Measurements from ENCODE around the gene SPRR2D. TPM values are rescaled to one million over a fixed set of nuclear protein-coding genes. Genes with fewer than 3 reads are reported as not detected.

Gene SPRR2D
- total and polyA plus RNA-seq, 2 experiments from 2014 or later: not detected

- Histone ChIP-seq H3K79me2 (replicated peaks; ENCODE audit: insufficient read depth) (no peaks in the 10 kb centered on the region), H2AFZ (no peak overlapping the region), H3K4me1 (ENCODE audit: insufficient read depth) (peaks cover 15% of the 10 kb centered on the region), H3K27me3 (ENCODE audit: insufficient read depth) (no peaks in the 10 kb centered on the region), H3K9me2 (ENCODE audit: insufficient read depth) (peaks cover 9% of the 10 kb centered on the region), H3K4me3 (no peak overlapping the region), H3F3A (replicated peaks; ENCODE audit: low read depth) (no peaks in the 10 kb centered on the region), H3K27ac (ENCODE audit: low read depth) (no peak overlapping the region), H4K20me1 (replicated peaks; ENCODE audit: insufficient read depth) (no peaks in the 10 kb centered on the region), H3K4me2 (no peak overlapping the region), H3K36me3 (ENCODE audit: insufficient read depth) (no peaks in the 10 kb centered on the region)
- Mint-ChIP-seq H3K27ac (no peak overlapping the region), H3K27me3 (ENCODE audit: insufficient read depth, low read depth, poor library complexity) (peaks cover 3% of the 10 kb centered on the region), H3K9me3 (peaks cover 3% of the 10 kb centered on the region; the same call in 1 of the 3 replicates), H3K4me1 (peaks cover 20% of the 10 kb centered on the region), H3K4me3 (no peak overlapping the region), H3K36me3 (ENCODE audit: low read depth) (no peaks in the 10 kb centered on the region)
- ATAC-seq (no peak), DNase-seq (ENCODE audit: low spot score) (no peak)
- TF ChIP-seq CREB1 (CRISPR knock-in tag; IDR thresholded peaks at IDR 0.05; ENCODE audit: low read depth) (no peak), ZNF462 (CRISPR knock-in tag; IDR thresholded peaks at IDR 0.05) (no peak), JUNB (IDR thresholded peaks at IDR 0.05; ENCODE audit: unreplicated experiment) (no peak), EZH2 (IDR thresholded peaks at IDR 0.05; ENCODE audit: low read depth, unreplicated experiment) (no peak), REST (IDR thresholded peaks at IDR 0.05; ENCODE audit: unreplicated experiment) (no peak), POLR2AphosphoS5 (IDR thresholded peaks at IDR 0.05; ENCODE audit: low read depth) (no peak), EZH2phosphoT487 (IDR thresholded peaks at IDR 0.05; ENCODE audit: unreplicated experiment) (no peak)
Measured at GRCh38 chr1:153025797-153026196, 15.1 kb downstream of the SPRR2D start.
